HG03558 (cell line): ENCODE results near the gene NALCN.

Experiments used
- ATAC-seq: cut with Tn5 transposase; IDR thresholded peaks from one replicate; pipeline ENCODE4 v1.9.1; 2021; ENCODE audit warnings: moderate number of reproducible peaks; ENCODE audit not compliant: unreplicated experiment; ENCODE audit errors: extremely low read depth

NALCN gene

DNA sequence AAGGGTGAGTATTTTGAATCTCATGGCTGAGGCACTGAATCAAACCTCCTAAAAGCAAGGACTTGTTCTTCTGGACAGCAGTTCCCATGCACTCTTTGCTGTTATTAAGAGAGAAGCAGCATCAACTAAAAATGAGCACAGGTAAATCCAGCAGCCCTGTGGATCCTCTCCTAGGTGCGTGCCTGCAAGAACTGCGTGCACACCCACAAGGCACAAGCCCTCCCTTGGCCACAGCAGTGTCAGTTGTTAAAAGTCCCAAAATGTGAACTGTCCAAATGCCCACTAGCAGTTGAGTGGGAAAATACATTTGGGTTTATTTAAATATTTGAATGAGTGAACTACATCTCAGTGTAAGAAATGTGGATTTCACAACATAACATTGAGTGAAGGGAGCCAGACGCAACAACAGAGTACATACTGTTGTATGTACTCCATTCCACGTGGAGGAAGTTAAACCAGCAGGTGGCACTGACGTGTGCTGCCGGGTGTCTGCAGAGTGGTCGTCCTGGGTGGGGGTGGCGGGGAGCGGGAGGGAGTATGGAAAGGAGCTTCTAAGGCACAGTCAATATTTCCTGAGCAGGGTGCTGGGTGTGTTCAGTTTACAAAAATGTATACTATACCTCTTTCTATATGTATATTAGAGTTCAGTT is 266.4 kb downstream of the NALCN start:
- ATAC-seq = no peak

DNA sequence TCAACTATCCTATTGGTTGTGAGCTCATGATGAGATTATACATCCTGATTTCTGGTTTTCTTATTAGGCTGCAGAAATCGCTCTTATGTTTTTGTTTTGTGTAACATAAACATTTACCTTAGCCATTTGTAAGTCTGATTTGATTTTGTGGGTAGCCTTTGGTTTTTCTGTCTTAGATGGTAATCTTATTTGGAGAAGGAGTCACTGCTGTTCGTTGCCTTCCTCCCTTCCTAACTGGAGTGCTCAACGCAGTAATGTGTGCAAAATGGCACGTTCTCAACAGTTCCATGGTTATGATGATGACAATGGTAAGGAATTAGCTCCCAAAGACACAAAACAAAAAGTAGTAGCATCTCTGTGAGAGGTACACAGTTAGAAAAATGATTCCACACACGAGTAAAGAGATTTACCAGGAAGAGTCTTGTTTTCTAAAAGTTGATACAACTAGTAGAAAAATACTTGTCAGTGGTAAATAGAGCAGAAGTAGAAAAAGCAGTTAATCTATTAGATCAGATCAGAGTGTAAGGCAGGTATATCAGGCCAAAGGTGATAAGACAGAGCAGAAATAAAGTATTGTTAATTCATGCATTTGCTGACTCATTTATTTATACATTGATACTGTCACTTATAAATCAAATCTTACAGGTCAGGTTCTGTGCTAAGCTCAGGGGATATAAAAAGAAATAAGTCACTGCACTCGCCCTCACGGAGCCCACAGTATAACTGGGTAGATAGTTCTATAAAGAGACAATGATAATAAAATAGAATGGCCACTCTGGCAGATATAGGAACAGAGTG is 270.0 kb downstream of the NALCN start:
- no peak for ATAC-seq

DNA sequence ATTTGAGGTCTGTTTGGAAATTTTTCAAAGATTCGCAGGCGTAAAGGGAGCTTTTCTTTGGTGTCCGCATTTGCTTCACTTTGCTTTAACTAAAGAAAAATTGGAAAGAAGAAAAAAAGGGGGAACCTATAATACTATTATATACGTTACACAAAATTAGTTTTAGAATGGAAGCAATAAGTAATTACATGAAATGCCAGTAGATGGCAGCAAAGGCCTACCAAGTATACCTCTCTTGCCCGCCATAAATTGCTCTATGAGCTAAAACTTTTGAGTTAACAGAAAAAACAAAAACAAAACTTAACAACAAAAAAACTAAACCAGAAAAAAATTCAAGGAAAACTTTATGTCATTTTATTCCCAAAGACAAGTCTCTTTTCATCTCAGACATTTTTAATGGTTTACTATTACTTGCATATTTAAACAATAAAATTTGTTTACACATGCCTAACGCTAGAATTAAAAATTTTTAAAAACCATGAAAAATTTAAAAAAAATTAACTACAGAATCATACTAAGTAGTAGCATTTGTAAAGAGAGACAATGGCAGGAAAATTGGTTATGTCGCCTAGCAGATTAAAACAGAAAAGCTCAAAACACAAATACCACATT is 271.4 kb downstream of the NALCN start:
- no peak for ATAC-seq

- no peak for ATAC-seq
Measured at GRCh38 chr13:101140936-101141335, 275.4 kb downstream of the NALCN start.

GRCh38 chr13:101140087-101140770 is 276.1 kb downstream of the NALCN start:
- no peak for ATAC-seq

GRCh38 chr13:101139081-101139480 is 277.2 kb downstream of the NALCN start:
- no peak for ATAC-seq

DNA sequence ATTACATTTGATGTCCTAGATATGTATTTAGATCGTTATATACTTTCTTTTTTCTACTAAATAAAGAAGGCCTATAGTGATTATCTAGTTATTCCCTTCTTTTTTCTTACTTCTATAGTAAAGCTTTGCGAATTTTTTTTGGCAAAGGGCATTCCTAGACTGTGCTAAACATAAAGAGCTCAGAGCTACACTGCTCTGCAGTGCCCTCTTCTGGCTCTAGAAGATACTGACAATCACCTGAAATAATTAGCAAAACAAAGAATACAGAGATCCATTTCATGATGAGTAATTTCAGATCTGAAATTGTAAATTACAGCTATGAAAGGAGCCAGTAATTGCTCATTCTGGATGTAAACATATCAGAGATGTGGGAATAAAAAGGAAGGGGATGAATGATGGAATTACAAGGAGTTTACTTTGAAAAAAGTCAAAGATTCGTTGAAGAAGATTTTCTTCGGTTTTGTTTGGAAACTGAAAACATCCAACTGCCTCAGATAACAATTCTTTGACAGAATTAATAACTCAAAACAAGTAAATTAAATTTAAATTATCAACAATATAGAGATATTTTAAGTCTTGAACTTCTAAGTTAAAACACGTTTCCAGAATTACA is 288.5 kb downstream of the NALCN start:
- peak; percentile 73 for ATAC-seq

DNA sequence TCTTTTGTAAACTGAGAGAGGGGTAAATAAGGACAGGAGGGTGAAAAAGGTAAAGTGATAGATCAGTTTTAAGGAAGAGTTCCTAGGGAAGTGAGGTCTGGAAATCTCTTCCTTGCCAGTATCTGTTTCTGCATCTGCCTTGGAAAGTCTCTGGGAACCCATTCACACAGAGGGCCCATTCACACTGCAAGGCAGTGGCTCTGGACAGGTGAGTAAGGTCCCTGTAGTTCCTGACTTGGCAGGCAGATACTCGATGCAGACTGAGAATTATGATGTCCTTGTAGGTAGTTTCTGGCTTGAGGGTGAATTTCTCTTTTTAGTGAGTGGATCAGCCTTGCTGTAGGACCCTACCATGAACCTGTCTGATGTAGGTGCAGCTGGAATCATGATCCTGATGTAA is 293.3 kb downstream of the NALCN start:
- ATAC-seq = no peak

DNA sequence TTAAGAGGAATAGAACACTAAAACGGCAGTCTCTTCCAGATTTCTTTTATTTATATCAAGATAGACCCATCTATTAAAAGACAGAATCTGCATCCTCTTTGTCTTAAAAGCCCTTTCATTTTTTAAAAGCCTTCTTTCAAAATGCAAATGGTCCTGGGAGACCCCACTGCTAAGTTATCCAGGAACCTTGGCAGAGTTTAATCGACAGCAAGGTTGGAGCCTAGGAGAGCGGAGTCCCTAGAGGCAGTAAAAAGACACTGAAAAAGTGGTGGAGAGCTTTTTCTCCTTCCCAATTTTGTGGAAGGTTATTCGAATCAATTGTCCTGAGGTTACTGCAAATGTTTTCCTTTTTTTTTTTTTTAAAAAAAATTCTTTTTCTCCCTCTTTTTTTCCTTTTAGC is 294.7 kb downstream of the NALCN start:
- no peak for ATAC-seq

- no peak for ATAC-seq
Measured at GRCh38 chr13:101120007-101120406, 296.3 kb downstream of the NALCN start.

- ATAC-seq = no peak
Measured at GRCh38 chr13:101116826-101117225, 299.5 kb downstream of the NALCN start.

DNA sequence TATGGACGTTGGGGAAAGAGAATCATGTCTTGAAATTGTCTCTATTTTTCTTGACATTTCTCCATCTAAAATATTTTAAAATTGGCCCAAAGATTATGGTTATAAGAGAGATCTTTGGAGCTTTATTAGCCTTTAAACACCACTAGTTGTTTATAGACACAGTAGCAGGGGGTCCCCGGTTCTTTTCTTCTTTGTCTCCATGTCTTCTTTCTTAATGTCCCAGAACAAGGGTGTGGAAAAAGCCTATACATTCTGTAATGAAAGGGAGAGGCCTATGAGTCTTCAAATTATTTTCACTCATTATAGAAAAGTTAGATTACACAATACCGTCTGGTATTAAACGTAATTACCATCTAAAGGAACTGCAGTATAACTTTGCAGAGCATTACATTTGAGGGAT is 300.0 kb downstream of the NALCN start:
- no peak for ATAC-seq

GRCh38 chr13:101115762-101116171 is 300.5 kb downstream of the NALCN start:
- no peak for ATAC-seq

GRCh38 chr13:101111894-101112293 is 304.4 kb downstream of the NALCN start:
- no peak for ATAC-seq

DNA sequence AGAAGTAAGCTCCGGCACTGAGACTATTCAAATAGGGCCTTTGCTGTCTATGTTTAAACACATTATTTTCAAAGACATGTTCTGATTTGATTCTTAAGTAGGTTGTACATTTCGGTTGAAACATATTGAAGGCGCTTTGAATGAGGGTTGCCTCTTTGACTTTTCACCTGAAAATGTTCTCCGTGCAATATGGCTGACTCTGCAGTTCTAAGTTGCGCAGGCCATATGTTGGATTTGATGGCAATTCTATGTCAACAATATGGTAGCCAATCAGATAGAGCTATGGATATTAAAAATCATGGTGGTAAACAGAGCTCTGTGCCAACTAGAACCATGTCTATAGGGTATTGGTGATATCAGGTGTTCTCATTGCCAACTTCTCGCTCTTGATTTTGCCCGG is 307.3 kb downstream of the NALCN start:
- no peak for ATAC-seq

- no peak for ATAC-seq
Measured at GRCh38 chr13:101098873-101099272, 317.4 kb downstream of the NALCN start.

GRCh38 chr13:101092985-101093384 is 323.3 kb downstream of the NALCN start:
- no peak for ATAC-seq

- no peak for ATAC-seq
Measured at GRCh38 chr13:101090287-101090686, 326.0 kb downstream of the NALCN start.

DNA sequence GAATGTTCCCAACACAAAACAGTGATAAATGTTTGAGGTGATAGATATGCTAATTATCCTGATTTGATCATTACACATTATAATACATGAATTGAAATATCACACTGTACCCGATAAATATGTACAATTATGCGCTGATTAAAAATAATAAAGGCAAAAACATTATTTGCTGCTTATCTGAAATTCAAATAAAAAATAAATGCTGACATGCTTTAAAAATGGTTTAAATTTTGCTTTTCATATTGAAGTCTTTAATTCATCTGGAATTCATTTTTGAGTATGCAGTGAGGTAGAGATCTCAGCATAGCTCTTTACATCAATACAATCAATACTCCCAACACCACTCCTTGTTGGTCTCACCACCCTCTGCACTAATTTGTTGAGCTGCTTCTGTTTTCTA is 330.8 kb downstream of the NALCN start:
- no peak for ATAC-seq

DNA sequence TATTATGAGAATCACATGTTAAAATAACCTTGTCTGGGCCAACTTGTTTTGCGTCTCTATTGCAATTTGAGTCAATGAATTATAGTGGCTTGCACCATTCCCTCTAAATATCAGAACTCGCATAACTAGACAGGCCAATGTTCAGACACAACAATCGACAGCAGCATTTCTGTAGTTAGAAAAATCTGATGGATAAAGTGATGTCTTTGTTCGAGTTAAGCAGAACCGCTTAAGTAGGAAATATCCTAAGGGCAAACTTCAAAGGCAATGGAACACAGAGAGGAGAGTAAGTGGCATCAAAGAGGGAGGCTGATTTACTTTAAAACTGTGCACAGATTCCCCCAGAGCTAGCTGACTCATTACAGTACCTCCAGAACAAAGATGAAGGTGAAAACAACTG is 333.9 kb downstream of the NALCN start:
- no peak for ATAC-seq

GRCh38 chr13:101080616-101081015 is 335.7 kb downstream of the NALCN start:
- no peak for ATAC-seq
